Astrocyte (in vitro differentiated cells and primary cell): ENCODE results near the gene CTNS. TPM values are rescaled to one million over a fixed set of nuclear protein-coding genes. Genes with fewer than 3 reads are reported as not detected.

ENCODE experiments used
- DNase-seq: peaks from one replicate; pipeline ENCODE4 v3.0.0-alpha.2; 2010; ENCODE audit warnings: low read depth
- FAIRE-seq: peaks from 2 replicates; lab custom pipeline; 2011; peaks lifted over from hg19 to GRCh38; lab: Jason Lieb, UNC
- H2AFZ ChIP-seq: 2 replicates; pipeline ENCODE4 v1.6.0; 2012; ENCODE audit warnings: low read depth, low read length, inconsistent platforms
- H3K27ac ChIP-seq: 2 replicates; pipeline ENCODE4 v1.5.1; 2011; ENCODE audit warnings: low read depth, low read length, inconsistent platforms
- H3K27me3 ChIP-seq: 2 replicates; pipeline ENCODE4 v1.6.0; 2011; ENCODE audit warnings: low read length, inconsistent platforms; ENCODE audit not compliant: insufficient read depth
- H3K36me3 ChIP-seq: 2 replicates; pipeline ENCODE4 v1.5.1; 2011; ENCODE audit warnings: low read length, inconsistent platforms; ENCODE audit not compliant: insufficient read depth
- H3K4me1 ChIP-seq: 2 replicates; pipeline ENCODE4 v1.5.1; 2011; ENCODE audit warnings: low read length, inconsistent platforms; ENCODE audit not compliant: insufficient read depth
- H3K4me2 ChIP-seq: 2 replicates; pipeline ENCODE4 v1.6.0; 2012; ENCODE audit warnings: low read length, inconsistent platforms
- H3K4me3 ChIP-seq: 2 replicates; pipeline ENCODE4 v1.5.1; 2011; ENCODE audit warnings: low read depth, mild to moderate bottlenecking, low read length, inconsistent platforms; ENCODE audit not compliant: insufficient read depth
- H3K79me2 ChIP-seq: 2 replicates; pipeline ENCODE4 v1.6.0; 2012; ENCODE audit warnings: mild to moderate bottlenecking, low read length, inconsistent platforms; ENCODE audit not compliant: insufficient read depth
- H3K9ac ChIP-seq: 2 replicates; pipeline ENCODE4 v1.6.0; 2012; ENCODE audit warnings: mild to moderate bottlenecking, low read length, inconsistent platforms
- H3K9me3 ChIP-seq: 2 replicates; pipeline ENCODE4 v1.5.1; 2012; ENCODE audit warnings: low read depth, mild to moderate bottlenecking, low read length, inconsistent platforms; ENCODE audit not compliant: insufficient read depth
- H4K20me1 ChIP-seq: 2 replicates; pipeline ENCODE4 v1.6.0; 2012; ENCODE audit warnings: low read length, inconsistent platforms; ENCODE audit not compliant: insufficient read depth
- H3K27ac Mint-ChIP-seq: one replicate; pipeline ENCODE4 v1.8.0; 2021; ENCODE audit warnings: mild to moderate bottlenecking, mixed read lengths; ENCODE audit not compliant: unreplicated experiment
- H3K27me3 Mint-ChIP-seq: one replicate; pipeline ENCODE4 v1.8.0; 2021; ENCODE audit warnings: low read depth, mixed read lengths; ENCODE audit not compliant: unreplicated experiment
- H3K36me3 Mint-ChIP-seq: one replicate; pipeline ENCODE4 v1.8.0; 2021; ENCODE audit warnings: low read depth, mixed read lengths; ENCODE audit not compliant: unreplicated experiment
- H3K4me1 Mint-ChIP-seq: one replicate; pipeline ENCODE4 v1.8.0; 2021; ENCODE audit warnings: low read depth, mixed read lengths; ENCODE audit not compliant: unreplicated experiment
- H3K4me3 Mint-ChIP-seq: one replicate; pipeline ENCODE4 v1.8.0; 2021; ENCODE audit warnings: mild to moderate bottlenecking, moderate library complexity, mixed read lengths; ENCODE audit not compliant: unreplicated experiment
- H3K9me3 Mint-ChIP-seq: one replicate; pipeline ENCODE4 v1.8.0; 2021; ENCODE audit warnings: mild to moderate bottlenecking, mixed read lengths; ENCODE audit not compliant: unreplicated experiment
- EZH2 ChIP-seq: IDR thresholded peaks from 2 replicates; pipeline ENCODE4 v1.6.1; 2012; ENCODE audit warnings: mild to moderate bottlenecking, low read length, inconsistent platforms; ENCODE audit not compliant: insufficient read depth
- total RNA-seq: library from RNA; stranded (reverse); gene quantifications from 2 replicates; pipeline ENCODE4 v1.2.1, GENCODE V29; 2021
- TF ChIP-seq, protein P1 (sequence below): IDR thresholded peaks from 2 replicates; pipeline ENCODE4 v1.5.1; 2011; ENCODE audit warnings: low read depth, mild to moderate bottlenecking, inconsistent platforms, low read length, moderate library complexity; ENCODE audit not compliant: insufficient read depth

The CTNS gene
- total RNA-seq, 1 donor from 2014 or later, result 5.8 TPM

GRCh38 chr17:3602499-3602898 lies 34.1 kb upstream of the CTNS start:
- Histone ChIP-seq H3K27me3 (no peaks in the 10 kb centered on the region), H3K9me3 (no peaks in the 10 kb centered on the region), H3K4me2 (no peak overlapping the region), H3K27ac (no peak overlapping the region), H3K4me3 (no peak overlapping the region), H3K9ac (no peak overlapping the region), H3K4me1 (peaks cover 8% of the 10 kb centered on the region), H3K36me3 (no peaks in the 10 kb centered on the region), H4K20me1 (peaks cover 8% of the 10 kb centered on the region), H2AFZ (no peak overlapping the region), H3K79me2 (no peaks in the 10 kb centered on the region)
- Mint-ChIP-seq H3K4me3 (no peak overlapping the region), H3K27ac (no peak overlapping the region), H3K36me3 (peaks cover 15% of the 10 kb centered on the region), H3K4me1 (no peaks in the 10 kb centered on the region), H3K9me3 (no peaks in the 10 kb centered on the region), H3K27me3 (no peaks in the 10 kb centered on the region)
- no peak for FAIRE-seq
- no peak for DNase-seq
- no peak for TF ChIP-seq EZH2
- TF ChIP-seq, protein P1, sequence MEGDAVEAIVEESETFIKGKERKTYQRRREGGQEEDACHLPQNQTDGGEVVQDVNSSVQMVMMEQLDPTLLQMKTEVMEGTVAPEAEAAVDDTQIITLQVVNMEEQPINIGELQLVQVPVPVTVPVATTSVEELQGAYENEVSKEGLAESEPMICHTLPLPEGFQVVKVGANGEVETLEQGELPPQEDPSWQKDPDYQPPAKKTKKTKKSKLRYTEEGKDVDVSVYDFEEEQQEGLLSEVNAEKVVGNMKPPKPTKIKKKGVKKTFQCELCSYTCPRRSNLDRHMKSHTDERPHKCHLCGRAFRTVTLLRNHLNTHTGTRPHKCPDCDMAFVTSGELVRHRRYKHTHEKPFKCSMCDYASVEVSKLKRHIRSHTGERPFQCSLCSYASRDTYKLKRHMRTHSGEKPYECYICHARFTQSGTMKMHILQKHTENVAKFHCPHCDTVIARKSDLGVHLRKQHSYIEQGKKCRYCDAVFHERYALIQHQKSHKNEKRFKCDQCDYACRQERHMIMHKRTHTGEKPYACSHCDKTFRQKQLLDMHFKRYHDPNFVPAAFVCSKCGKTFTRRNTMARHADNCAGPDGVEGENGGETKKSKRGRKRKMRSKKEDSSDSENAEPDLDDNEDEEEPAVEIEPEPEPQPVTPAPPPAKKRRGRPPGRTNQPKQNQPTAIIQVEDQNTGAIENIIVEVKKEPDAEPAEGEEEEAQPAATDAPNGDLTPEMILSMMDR, result peak; percentile 9

- Mint-ChIP-seq H3K27ac (no peak overlapping the region), H3K9me3 (no peaks in the 10 kb centered on the region), H3K4me3 (no peak overlapping the region), H3K4me1 (no peaks in the 10 kb centered on the region), H3K27me3 (no peaks in the 10 kb centered on the region), H3K36me3 (peaks cover 18% of the 10 kb centered on the region)
- no peak overlapping the region for H3K9ac ChIP-seq
- TF ChIP-seq, protein P1, result no peak
- no peak for TF ChIP-seq EZH2
- H2AFZ ChIP-seq, result no peak overlapping the region
- FAIRE-seq (no peak), DNase-seq (peak; percentile 63)
- no peaks in the 10 kb centered on the region for H3K9me3 ChIP-seq
- no peak overlapping the region for H3K27ac ChIP-seq
- H4K20me1 ChIP-seq, result peaks cover 8% of the 10 kb centered on the region
- H3K27me3 ChIP-seq, result no peaks in the 10 kb centered on the region
- no peak overlapping the region for H3K4me3 ChIP-seq
- no peak overlapping the region for H3K4me2 ChIP-seq
- H3K36me3 ChIP-seq, result no peaks in the 10 kb centered on the region
- no peaks in the 10 kb centered on the region for H3K79me2 ChIP-seq
- H3K4me1 ChIP-seq, result peaks cover 8% of the 10 kb centered on the region
Observed at GRCh38 chr17:3603119-3603869, 33.3 kb upstream of the CTNS start.

GRCh38 chr17:3603870-3604259 lies 32.7 kb upstream of the CTNS start:
- H3K36me3 Mint-ChIP-seq, result peaks cover 18% of the 10 kb centered on the region
- no peak overlapping the region for H3K9ac ChIP-seq
- no peak overlapping the region for H3K4me3 ChIP-seq
- no peak for TF ChIP-seq EZH2
- TF ChIP-seq, protein P1, result no peak
- H2AFZ ChIP-seq, result no peak overlapping the region
- H3K9me3 Mint-ChIP-seq, result no peaks in the 10 kb centered on the region
- H3K27ac ChIP-seq, result no peak overlapping the region
- no peaks in the 10 kb centered on the region for H3K36me3 ChIP-seq
- H3K79me2 ChIP-seq, result no peaks in the 10 kb centered on the region
- H3K4me1 ChIP-seq, result peaks cover 8% of the 10 kb centered on the region
- no peaks in the 10 kb centered on the region for H3K9me3 ChIP-seq
- H3K4me1 Mint-ChIP-seq, result no peaks in the 10 kb centered on the region
- peaks cover 8% of the 10 kb centered on the region for H4K20me1 ChIP-seq
- H3K27me3 Mint-ChIP-seq, result no peaks in the 10 kb centered on the region
- FAIRE-seq (no peak), DNase-seq (no peak)
- no peaks in the 10 kb centered on the region for H3K27me3 ChIP-seq
- H3K4me2 ChIP-seq, result no peak overlapping the region
- no peak overlapping the region for H3K4me3 Mint-ChIP-seq
- H3K27ac Mint-ChIP-seq, result no peak overlapping the region
